AG09309 (cell line): ENCODE results near the gene SPAG16.

Source experiments
- DNase-seq: peaks from one replicate; pipeline ENCODE4 v3.0.0-alpha.2; 2010; ENCODE audit warnings: low read depth
- H3K4me3 ChIP-seq: 2 replicates; pipeline ENCODE4 v1.5.1; 2011; ENCODE audit warnings: mild to moderate bottlenecking, low read depth, low read length, moderate library complexity; ENCODE audit not compliant: control insufficient read depth
- CTCF ChIP-seq: IDR thresholded peaks from 2 replicates; pipeline ENCODE4 v1.5.1; 2011; ENCODE audit warnings: mild to moderate bottlenecking, low read depth, low read length, inconsistent platforms; ENCODE audit not compliant: insufficient read depth, control insufficient read depth; ENCODE audit errors: missing control alignments

Gene SPAG16

DNA sequence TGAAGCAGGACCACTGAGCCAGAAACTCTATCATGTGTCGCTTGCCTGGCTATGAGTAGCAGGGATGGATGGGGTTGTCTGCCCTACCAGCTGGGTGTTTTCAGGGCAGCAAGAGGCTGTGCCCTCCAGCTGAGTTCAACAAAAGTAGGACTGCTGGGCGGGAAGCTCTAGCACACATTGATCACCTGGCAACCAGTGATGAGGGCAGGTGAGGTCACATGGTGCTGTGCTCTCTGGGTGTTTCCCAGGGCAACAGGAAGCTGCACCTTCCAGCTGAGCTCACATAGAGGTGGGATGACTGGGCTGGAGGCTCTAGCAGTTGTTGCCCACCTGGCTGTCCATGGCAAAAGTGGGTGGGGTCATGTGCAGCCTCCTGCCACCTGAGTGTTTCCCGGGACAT is 639.3 kb downstream of the SPAG16 start:
- no peak for DNase-seq
- no peak overlapping the region for H3K4me3 ChIP-seq
- no peak for TF ChIP-seq CTCF

- DNase-seq, result peak; percentile 5
- TF ChIP-seq CTCF, result peak; percentile 41
Measured at GRCh38 chr2:213934560-213934959, 650.3 kb downstream of the SPAG16 start.

GRCh38 chr2:213958086-213958485 is 673.8 kb downstream of the SPAG16 start:
- TF ChIP-seq CTCF, result no peak
- DNase-seq, result no peak

More at GRCh38 chr2:213934560-213934959, 650.3 kb downstream of the SPAG16 start:
- no peak overlapping the region for H3K4me3 ChIP-seq

DNA sequence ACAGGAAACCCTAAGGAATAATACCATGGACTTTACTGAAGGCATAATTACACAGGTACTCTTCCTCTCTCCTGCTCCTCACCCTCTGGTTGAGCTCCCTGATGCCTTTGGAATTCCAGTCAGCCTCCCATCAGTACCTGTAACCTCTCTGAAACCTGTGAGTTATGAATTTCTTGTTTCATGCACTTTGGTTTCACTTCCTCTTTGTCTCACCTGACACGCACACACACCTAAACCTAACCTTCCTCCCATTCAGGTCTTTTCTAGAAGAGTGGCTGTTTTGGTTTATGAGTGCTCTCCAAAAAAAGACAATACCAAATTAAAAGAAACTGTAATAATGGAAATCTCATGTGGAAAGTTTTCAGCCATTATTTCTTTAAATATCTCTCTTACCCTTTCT is 675.3 kb downstream of the SPAG16 start:
- no peak overlapping the region for H3K4me3 ChIP-seq
- TF ChIP-seq CTCF, result no peak
- DNase-seq, result no peak

More at GRCh38 chr2:213958086-213958485, 673.8 kb downstream of the SPAG16 start:
- no peak overlapping the region for H3K4me3 ChIP-seq

DNA sequence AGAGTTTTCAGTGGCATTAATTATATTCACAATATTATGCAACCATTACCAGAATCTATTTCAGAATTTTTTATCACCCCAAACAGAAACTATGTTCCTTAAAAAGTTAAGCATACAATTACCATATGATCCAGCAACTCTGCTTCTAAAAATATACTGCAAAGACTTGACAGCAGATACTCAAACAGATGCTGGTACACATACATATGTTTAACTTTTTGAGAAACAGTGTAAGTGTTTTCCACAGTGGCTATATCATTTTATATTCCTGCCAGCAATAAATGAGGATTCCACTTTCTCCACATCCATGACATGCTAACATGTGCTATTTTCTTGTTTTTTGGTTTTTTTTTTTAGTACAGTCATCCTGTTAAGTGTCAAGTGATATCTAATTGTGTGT is 687.3 kb downstream of the SPAG16 start:
- TF ChIP-seq CTCF, result no peak
- no peak for DNase-seq
- H3K4me3 ChIP-seq, result no peak overlapping the region

- H3K4me3 ChIP-seq, result no peak overlapping the region
- no peak for TF ChIP-seq CTCF
- DNase-seq, result no peak
Measured at GRCh38 chr2:213980883-213981282, 696.6 kb downstream of the SPAG16 start.

- H3K4me3 ChIP-seq, result no peak overlapping the region
- no peak for TF ChIP-seq CTCF
- DNase-seq, result no peak
Measured at GRCh38 chr2:213989207-213989606, 704.9 kb downstream of the SPAG16 start.
